ENCODE measurements around the gene SSR1. TPM values are rescaled to one million over a fixed set of nuclear protein-coding genes. Genes with fewer than 3 reads are reported as not detected.
A peak's percentile ranks its signal among the peaks of the same experiment; 100 is the strongest.

SSR1 gene
- total RNA-seq, 1 donor from 2014 or later = 96.6 TPM

- Mint-ChIP-seq H3K27ac (no peak overlapping the region), H3K4me3 (peak overlapping the region; percentile 95), H3K4me1 (peaks cover 16% of the 10 kb centered on the region), H3K9me3 (no peaks in the 10 kb centered on the region), H3K27me3 (ENCODE audit: insufficient read depth, low read depth) (peaks cover 4% of the 10 kb centered on the region), H3K36me3 (peaks cover 16% of the 10 kb centered on the region)
- Histone ChIP-seq H3K36me3 (peaks cover 5% of the 10 kb centered on the region), H3K9me3 (ENCODE audit: low read depth) (no peaks in the 10 kb centered on the region), H3F3A (ENCODE audit: low read depth) (peaks cover 12% of the 10 kb centered on the region), H2AFZ (replicated peaks) (no peak overlapping the region), H3K9ac (peak overlapping the region; percentile 71), H3K4me3 (peak overlapping the region; percentile 89), H3K4me1 (peaks cover 7% of the 10 kb centered on the region), H3K4me2 (peak overlapping the region; percentile 95), H4K20me1 (ENCODE audit: low read depth) (peaks cover 14% of the 10 kb centered on the region), H3K79me2 (ENCODE audit: low read depth) (peaks cover 62% of the 10 kb centered on the region), H3K27me3 (no peaks in the 10 kb centered on the region), H3K27ac (no peak overlapping the region)
- DNase-seq (ENCODE audit: low spot score) = no peak
- TF ChIP-seq CTCF (IDR thresholded peaks at IDR 0.05) = no peak
- no peak for TF ChIP-seq EZH2 (IDR thresholded peaks at IDR 0.05)
- TF ChIP-seq EZH2phosphoT487 (IDR thresholded peaks at IDR 0.05) = no peak
These were observed 1.8 kb downstream of the SSR1 start for GRCh38 chr6:7311176-7311575.

DNA sequence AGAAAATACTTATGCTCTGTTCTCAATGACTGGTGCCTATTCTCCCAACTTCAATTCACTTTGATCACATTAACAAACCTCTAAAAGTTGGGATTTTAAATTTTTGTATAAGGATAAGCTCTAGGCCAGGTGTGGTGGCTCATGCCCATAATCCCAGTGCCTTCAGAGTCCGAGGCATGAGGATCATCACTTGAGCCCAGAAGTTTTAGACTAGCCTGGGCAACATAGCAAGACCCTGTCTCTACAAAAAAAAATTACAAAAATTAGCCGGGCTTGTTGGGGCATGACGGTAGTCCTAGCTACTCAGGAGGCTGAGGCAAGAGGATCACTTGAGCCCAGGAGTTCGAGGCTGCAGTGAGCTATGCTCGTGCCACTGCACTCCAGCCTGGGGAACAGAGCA is 3.9 kb downstream of the SSR1 start:
- no peak overlapping the region for H3K27ac ChIP-seq
- DNase-seq (ENCODE audit: low spot score) = no peak
- H3K4me3 ChIP-seq = no peak overlapping the region
- peaks cover 5% of the 10 kb centered on the region for H3K36me3 ChIP-seq
- TF ChIP-seq EZH2phosphoT487 (IDR thresholded peaks at IDR 0.05) (no peak), CTCF (IDR thresholded peaks at IDR 0.05) (no peak), EZH2 (IDR thresholded peaks at IDR 0.05) (no peak)
- Mint-ChIP-seq H3K9me3 (no peaks in the 10 kb centered on the region), H3K4me1 (peaks cover 16% of the 10 kb centered on the region), H3K27ac (no peak overlapping the region), H3K36me3 (peaks cover 19% of the 10 kb centered on the region), H3K27me3 (ENCODE audit: insufficient read depth, low read depth) (no peaks in the 10 kb centered on the region), H3K4me3 (no peak overlapping the region)
- no peaks in the 10 kb centered on the region for H3K27me3 ChIP-seq
- peaks cover 7% of the 10 kb centered on the region for H3K4me1 ChIP-seq
- H3K9me3 ChIP-seq (ENCODE audit: low read depth) = no peaks in the 10 kb centered on the region
- H3F3A ChIP-seq (ENCODE audit: low read depth) = peaks cover 12% of the 10 kb centered on the region
- H4K20me1 ChIP-seq (ENCODE audit: low read depth) = peaks cover 20% of the 10 kb centered on the region
- H3K79me2 ChIP-seq (ENCODE audit: low read depth) = peaks cover 81% of the 10 kb centered on the region
- H3K9ac ChIP-seq = no peak overlapping the region
- H2AFZ ChIP-seq (replicated peaks) = no peak overlapping the region
- no peak overlapping the region for H3K4me2 ChIP-seq

DNA sequence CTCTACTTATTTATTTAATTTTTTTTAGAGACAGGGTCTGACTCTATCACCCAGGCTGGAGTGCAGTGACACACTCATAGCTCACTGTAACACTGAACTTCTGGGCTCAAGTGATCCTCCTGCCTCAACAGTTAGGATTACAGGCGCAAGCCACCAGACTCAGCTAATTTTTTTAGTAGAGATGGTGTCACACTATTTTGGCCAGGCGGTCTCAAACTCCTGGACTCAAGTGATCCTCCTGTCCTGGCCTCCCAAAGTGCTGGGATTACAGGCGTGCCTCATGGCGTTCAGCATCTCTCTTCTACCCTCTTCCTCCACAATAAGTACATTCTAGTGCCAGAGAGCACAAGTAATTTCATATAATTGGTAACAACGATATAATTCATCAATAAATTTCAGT is 5.5 kb downstream of the SSR1 start:
- Histone ChIP-seq H3K9me3 (ENCODE audit: low read depth) (no peaks in the 10 kb centered on the region), H3K27me3 (no peaks in the 10 kb centered on the region), H3K4me2 (no peak overlapping the region), H3K4me1 (peaks cover 7% of the 10 kb centered on the region), H3K79me2 (ENCODE audit: low read depth) (peaks cover 82% of the 10 kb centered on the region), H3K9ac (no peak overlapping the region), H2AFZ (replicated peaks) (no peak overlapping the region), H3K4me3 (no peak overlapping the region), H3F3A (ENCODE audit: low read depth) (peaks cover 8% of the 10 kb centered on the region), H3K27ac (no peak overlapping the region), H3K36me3 (peaks cover 6% of the 10 kb centered on the region), H4K20me1 (ENCODE audit: low read depth) (peaks cover 20% of the 10 kb centered on the region)
- TF ChIP-seq CTCF (IDR thresholded peaks at IDR 0.05) (no peak), EZH2phosphoT487 (IDR thresholded peaks at IDR 0.05) (no peak), EZH2 (IDR thresholded peaks at IDR 0.05) (no peak)
- H3K27me3 Mint-ChIP-seq (ENCODE audit: insufficient read depth, low read depth) = no peaks in the 10 kb centered on the region
- peaks cover 24% of the 10 kb centered on the region for H3K36me3 Mint-ChIP-seq
- H3K27ac Mint-ChIP-seq = no peak overlapping the region
- peaks cover 14% of the 10 kb centered on the region for H3K4me1 Mint-ChIP-seq
- H3K9me3 Mint-ChIP-seq = no peaks in the 10 kb centered on the region
- DNase-seq (ENCODE audit: low spot score) = no peak
- H3K4me3 Mint-ChIP-seq = no peak overlapping the region
